Astrocyte of the cerebellum (primary cell): ENCODE results near the gene TBX6.
"Not testable (repeated sequence)": the region's sequence is repeated elsewhere in the genome, so short reads cannot be mapped to it uniquely, and the experiment has no call there.

Experiments
- DNase-seq: peaks from one replicate; pipeline ENCODE4 v3.0.0-alpha.2; 2011; ENCODE audit warnings: low read depth
- H3K4me3 ChIP-seq: 2 replicates; pipeline ENCODE4 v1.5.1; 2011; ENCODE audit warnings: mild to moderate bottlenecking, low read depth, low read length, moderate library complexity
- in situ Hi-C: cut with HindIII; loops from 2 replicates; pipeline ENCODE4 v1.10.0; 2017; ENCODE audit warnings: low sequenced_read_pairs
- TF ChIP-seq, protein P1 (sequence below): IDR thresholded peaks from 2 replicates; pipeline ENCODE4 v1.5.1; 2012; ENCODE audit warnings: low read length, low read depth, moderate library complexity, mild to moderate bottlenecking; ENCODE audit errors: missing control alignments

Gene TBX6

DNA sequence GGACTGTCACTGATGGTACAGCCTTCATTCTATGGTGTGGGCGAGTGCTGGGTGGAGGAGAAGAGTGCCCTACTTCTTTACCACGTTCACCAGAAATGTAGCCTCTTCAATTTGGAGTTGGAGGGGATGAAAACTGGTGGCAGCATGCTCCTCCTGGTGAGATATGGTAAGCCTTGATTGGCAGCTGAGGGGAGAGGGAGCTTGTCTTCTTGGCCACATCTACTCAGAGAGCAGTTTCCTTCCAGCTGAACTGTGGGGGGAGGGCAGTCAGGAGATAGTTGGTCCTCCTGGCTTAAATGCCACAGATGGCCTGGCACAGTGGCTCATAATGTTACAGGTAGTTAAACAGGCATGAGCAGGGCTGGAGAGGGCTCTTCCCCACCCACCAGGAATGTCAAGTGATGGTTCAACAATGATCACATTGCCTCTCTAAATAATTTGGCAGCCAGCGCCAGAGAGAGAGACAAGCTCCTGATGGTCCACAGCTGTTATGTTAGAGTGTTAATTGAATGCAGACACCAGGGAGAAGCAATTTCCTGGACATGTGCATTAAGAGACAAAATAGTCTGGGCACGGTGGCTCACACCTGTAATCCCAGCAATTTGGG lies 40.2 kb upstream of the TBX6 start:
- TF ChIP-seq, protein P1, sequence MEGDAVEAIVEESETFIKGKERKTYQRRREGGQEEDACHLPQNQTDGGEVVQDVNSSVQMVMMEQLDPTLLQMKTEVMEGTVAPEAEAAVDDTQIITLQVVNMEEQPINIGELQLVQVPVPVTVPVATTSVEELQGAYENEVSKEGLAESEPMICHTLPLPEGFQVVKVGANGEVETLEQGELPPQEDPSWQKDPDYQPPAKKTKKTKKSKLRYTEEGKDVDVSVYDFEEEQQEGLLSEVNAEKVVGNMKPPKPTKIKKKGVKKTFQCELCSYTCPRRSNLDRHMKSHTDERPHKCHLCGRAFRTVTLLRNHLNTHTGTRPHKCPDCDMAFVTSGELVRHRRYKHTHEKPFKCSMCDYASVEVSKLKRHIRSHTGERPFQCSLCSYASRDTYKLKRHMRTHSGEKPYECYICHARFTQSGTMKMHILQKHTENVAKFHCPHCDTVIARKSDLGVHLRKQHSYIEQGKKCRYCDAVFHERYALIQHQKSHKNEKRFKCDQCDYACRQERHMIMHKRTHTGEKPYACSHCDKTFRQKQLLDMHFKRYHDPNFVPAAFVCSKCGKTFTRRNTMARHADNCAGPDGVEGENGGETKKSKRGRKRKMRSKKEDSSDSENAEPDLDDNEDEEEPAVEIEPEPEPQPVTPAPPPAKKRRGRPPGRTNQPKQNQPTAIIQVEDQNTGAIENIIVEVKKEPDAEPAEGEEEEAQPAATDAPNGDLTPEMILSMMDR: no peak
- DNase-seq: no peak
- in situ Hi-C loops: no loop called here
- H3K4me3 ChIP-seq: no peak overlapping the region

GRCh38 chr16:30127993-30128392 lies 36.3 kb upstream of the TBX6 start:
- in situ Hi-C loops: no loop called here
- no peak for DNase-seq
- TF ChIP-seq, protein P1: no peak
- H3K4me3 ChIP-seq: no peak overlapping the region

- H3K4me3 ChIP-seq, in situ Hi-C loops, DNase-seq: not testable (repeated sequence)
Observed at GRCh38 chr16:30125690-30126089, 34.0 kb upstream of the TBX6 start.

DNA sequence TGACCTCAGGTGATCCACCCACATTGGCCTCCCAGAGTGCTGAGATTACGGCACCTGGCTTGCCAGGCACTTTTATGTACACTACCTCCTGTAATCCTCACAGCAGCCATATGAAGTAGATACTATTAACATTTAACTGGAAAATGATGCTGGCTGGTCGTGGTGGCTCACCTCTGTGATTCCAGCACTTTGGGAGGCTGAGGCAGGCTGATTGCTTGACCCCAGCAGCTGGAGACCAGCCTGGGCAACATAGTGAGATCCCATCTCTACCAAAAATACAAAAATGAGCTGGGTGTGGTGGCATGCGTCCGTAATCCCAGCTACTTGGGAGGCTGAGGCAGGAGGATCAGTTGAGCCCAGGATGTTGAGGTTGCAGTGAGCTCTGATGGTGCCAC lies 33.3 kb upstream of the TBX6 start:
- no peak for DNase-seq
- TF ChIP-seq, protein P1: no peak
- in situ Hi-C loops: no loop called here
- H3K4me3 ChIP-seq: no peak overlapping the region

GRCh38 chr16:30122604-30123160 lies 31.0 kb upstream of the TBX6 start:
- TF ChIP-seq, protein P1: no peak
- peak overlapping the region; percentile 81 for H3K4me3 ChIP-seq
- in situ Hi-C loops: no loop called here
- DNase-seq: no peak

DNA sequence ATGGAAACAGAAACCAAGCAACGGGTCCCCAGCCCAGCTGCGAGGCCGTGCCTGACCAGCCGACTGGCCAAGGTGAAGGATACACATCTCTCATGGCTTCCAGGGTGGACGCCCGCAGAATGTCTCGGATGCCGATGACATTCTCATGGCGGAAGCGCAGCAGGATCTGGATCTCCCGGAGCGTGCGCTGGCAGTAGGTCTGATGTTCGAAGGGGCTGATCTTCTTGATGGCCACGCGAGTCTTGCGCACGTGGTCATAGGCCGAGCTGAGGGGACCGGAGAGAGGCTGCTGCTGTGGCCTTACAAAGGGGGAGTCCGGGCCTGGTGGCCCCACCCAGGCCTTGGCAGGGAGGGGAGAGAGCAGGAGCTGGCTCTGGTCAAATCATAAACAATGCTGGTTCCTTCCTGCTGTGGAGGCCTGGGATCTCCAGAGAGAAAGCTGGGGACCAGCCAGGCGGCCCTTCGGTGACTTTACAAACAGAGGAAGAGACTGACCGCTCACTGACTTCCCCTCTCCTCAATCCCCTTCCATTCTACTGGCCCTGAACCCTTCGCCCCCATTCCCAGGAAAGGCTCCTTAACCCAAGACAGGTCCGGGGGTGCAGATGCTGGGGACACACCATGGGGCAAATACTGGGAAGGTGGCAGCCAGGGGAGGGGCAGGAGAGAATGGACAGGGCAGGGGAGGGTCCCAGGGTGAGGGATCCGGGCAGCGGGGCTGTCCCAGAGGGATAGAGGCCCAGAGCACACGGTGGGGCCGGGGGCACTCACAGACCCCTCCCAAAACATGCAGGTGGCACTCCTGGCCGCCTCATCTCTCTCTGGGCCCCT lies 30.2 kb upstream of the TBX6 start:
- in situ Hi-C loops: no loop called here
- TF ChIP-seq, protein P1: no peak
- H3K4me3 ChIP-seq: peak overlapping the region; percentile 81
- DNase-seq: no peak
